ENCODE data around the gene EFNB1.

- TF ChIP-seq, protein P1, sequence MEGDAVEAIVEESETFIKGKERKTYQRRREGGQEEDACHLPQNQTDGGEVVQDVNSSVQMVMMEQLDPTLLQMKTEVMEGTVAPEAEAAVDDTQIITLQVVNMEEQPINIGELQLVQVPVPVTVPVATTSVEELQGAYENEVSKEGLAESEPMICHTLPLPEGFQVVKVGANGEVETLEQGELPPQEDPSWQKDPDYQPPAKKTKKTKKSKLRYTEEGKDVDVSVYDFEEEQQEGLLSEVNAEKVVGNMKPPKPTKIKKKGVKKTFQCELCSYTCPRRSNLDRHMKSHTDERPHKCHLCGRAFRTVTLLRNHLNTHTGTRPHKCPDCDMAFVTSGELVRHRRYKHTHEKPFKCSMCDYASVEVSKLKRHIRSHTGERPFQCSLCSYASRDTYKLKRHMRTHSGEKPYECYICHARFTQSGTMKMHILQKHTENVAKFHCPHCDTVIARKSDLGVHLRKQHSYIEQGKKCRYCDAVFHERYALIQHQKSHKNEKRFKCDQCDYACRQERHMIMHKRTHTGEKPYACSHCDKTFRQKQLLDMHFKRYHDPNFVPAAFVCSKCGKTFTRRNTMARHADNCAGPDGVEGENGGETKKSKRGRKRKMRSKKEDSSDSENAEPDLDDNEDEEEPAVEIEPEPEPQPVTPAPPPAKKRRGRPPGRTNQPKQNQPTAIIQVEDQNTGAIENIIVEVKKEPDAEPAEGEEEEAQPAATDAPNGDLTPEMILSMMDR (IDR thresholded peaks at IDR 0.05; ENCODE audit: borderline replicate concordance, extremely low read depth, low read length, poor library complexity, severe bottlenecking): no peak
- no peak for TF ChIP-seq EZH2 (IDR thresholded peaks at IDR 0.05; ENCODE audit: borderline replicate concordance, low read depth, low read length, severe bottlenecking)
Measured at GRCh38 chrX:68883800-68884199, 55.0 kb downstream of the EFNB1 start.
